ENCODE data around the gene KRTAP1-3. TPM values are rescaled to one million over a fixed set of nuclear protein-coding genes. Genes with fewer than 3 reads are reported as not detected.

KRTAP1-3 gene
- polyA plus RNA-seq, 2 of the 4 experiments (the other 2 are of a cell fraction) = not detected

GRCh38 chr17:40984226-40984625 is 50.4 kb downstream of the KRTAP1-3 start, which contains the start of gene KRT40:
KRT40 (minus strand) TSS chr17:40984326; CDS start chr17:40984273, 53 bp downstream.
- H3K9me3 ChIP-seq = no peaks in the 10 kb centered on the region
- DNase-seq (ENCODE audit: low read depth in 1 of 2, low spot score in 1 of 2) (no peak), FAIRE-seq (no peak), ATAC-seq (no peak)
- TF ChIP-seq SMC3 (IDR thresholded peaks at IDR 0.05) = no peak
- no peak for TF ChIP-seq HDAC2 (IDR thresholded peaks at IDR 0.05)
- TF ChIP-seq HOXA7 (CRISPR knock-in tag; IDR thresholded peaks at IDR 0.05) = no peak
- TF ChIP-seq HOXB13 (CRISPR knock-in tag; IDR thresholded peaks at IDR 0.05; ENCODE audit: low read depth) = no peak
- TF ChIP-seq HES2 (IDR thresholded peaks at IDR 0.05) = no peak
- no peak for TF ChIP-seq MAX (IDR thresholded peaks at IDR 0.05)
- no peak for TF ChIP-seq E2F6 (IDR thresholded peaks at IDR 0.05; ENCODE audit: borderline replicate concordance, low read depth)
- TF ChIP-seq RARB (CRISPR knock-in tag; IDR thresholded peaks at IDR 0.05) = no peak
- no peak for TF ChIP-seq NFE2L2 (conservative IDR thresholded peaks at IDR 0.05; ENCODE audit: low read length)
- no peak for TF ChIP-seq GATA3 (IDR thresholded peaks at IDR 0.05; ENCODE audit: borderline replicate concordance)
- no peak for TF ChIP-seq TFCP2L1 (CRISPR knock-in tag; IDR thresholded peaks at IDR 0.05)
- no peak for TF ChIP-seq ZFP36 (IDR thresholded peaks at IDR 0.05; ENCODE audit: borderline replicate concordance, partially characterized antibody)
- no peak within 1 kb of the TSS for H3K4me3 ChIP-seq
- ChIA-PET POLR2A (no interaction called here), CTCF (interaction anchor here (0.8 to 2.5 kb wide), 4 partner anchors 8 to 664 kb away, joined by 4 to 8 read pairs (median 4); no protein-coding TSS in a partner anchor)
- H3K4me2 ChIP-seq = no peak within 1 kb of the TSS
- no peaks in the 10 kb centered on the region for H3K4me1 ChIP-seq
- no peak within 1 kb of the TSS for H3K27ac ChIP-seq
- 46% methylated on average over 3 of the region's 3 CpGs for WGBS (ENCODE audit: missing lambda C conversion rate)

Small RNA genes within 50 kb of the gene (small RNA-seq; reads per million reads assigned to genes)
- 0 reads per million in 6 experiments for gene KRTAP3-4P

Other genes starting within 250 kb of the KRTAP1-3 start
Only the 30 nearest of the 37 such genes appear.
- gene KRT12, start 167.7 kb downstream of the KRTAP1-3 start, polyA plus RNA-seq (2011; rRNA removed) = not detected in 2 replicates
- gene KRT12, start 167.7 kb downstream of the KRTAP1-3 start, polyA plus RNA-seq (2017; fragmentation: RNase III; extraction: RNeasy Plus Mini Kit Qiagen cat#74134 plus additional on column Dnase treatment) = not detected in 3 replicates
- gene KRT20, start 149.6 kb downstream of the KRTAP1-3 start, polyA plus RNA-seq (2011; rRNA removed) = 0.28 and 0.34 TPM in 2 replicates
- not detected in 3 replicates for gene KRT20, start 149.6 kb downstream of the KRTAP1-3 start, polyA plus RNA-seq (2017; fragmentation: RNase III; extraction: RNeasy Plus Mini Kit Qiagen cat#74134 plus additional on column Dnase treatment)
- gene KRT23, start 97.2 kb downstream of the KRTAP1-3 start, polyA plus RNA-seq (2011; rRNA removed) = not detected in 2 replicates
- not detected in 3 replicates for gene KRT23, start 97.2 kb downstream of the KRTAP1-3 start, polyA plus RNA-seq (2017; fragmentation: RNase III; extraction: RNeasy Plus Mini Kit Qiagen cat#74134 plus additional on column Dnase treatment)
- not detected in 2 replicates for gene KRT39, start 67.9 kb downstream of the KRTAP1-3 start, polyA plus RNA-seq (2011; rRNA removed)
- not detected in 3 replicates for gene KRT39, start 67.9 kb downstream of the KRTAP1-3 start, polyA plus RNA-seq (2017; fragmentation: RNase III; extraction: RNeasy Plus Mini Kit Qiagen cat#74134 plus additional on column Dnase treatment)
- not detected in 2 replicates for gene KRT40, start 50.5 kb downstream of the KRTAP1-3 start, polyA plus RNA-seq (2011; rRNA removed)
- not detected in 3 replicates for gene KRT40, start 50.5 kb downstream of the KRTAP1-3 start, polyA plus RNA-seq (2017; fragmentation: RNase III; extraction: RNeasy Plus Mini Kit Qiagen cat#74134 plus additional on column Dnase treatment)
- not detected in 2 replicates for gene KRTAP3-3, start 40.7 kb downstream of the KRTAP1-3 start, polyA plus RNA-seq (2011; rRNA removed)
- not detected in 3 replicates for gene KRTAP3-3, start 40.7 kb downstream of the KRTAP1-3 start, polyA plus RNA-seq (2017; fragmentation: RNase III; extraction: RNeasy Plus Mini Kit Qiagen cat#74134 plus additional on column Dnase treatment)
- not detected in 2 replicates for gene KRTAP3-2, start 35.0 kb downstream of the KRTAP1-3 start, polyA plus RNA-seq (2011; rRNA removed)
- gene KRTAP3-2, start 35.0 kb downstream of the KRTAP1-3 start, polyA plus RNA-seq (2017; fragmentation: RNase III; extraction: RNeasy Plus Mini Kit Qiagen cat#74134 plus additional on column Dnase treatment) = not detected in 3 replicates
- not detected in 2 replicates for gene KRTAP3-1, start 25.7 kb downstream of the KRTAP1-3 start, polyA plus RNA-seq (2011; rRNA removed)
- not detected in 3 replicates for gene KRTAP3-1, start 25.7 kb downstream of the KRTAP1-3 start, polyA plus RNA-seq (2017; fragmentation: RNase III; extraction: RNeasy Plus Mini Kit Qiagen cat#74134 plus additional on column Dnase treatment)
- gene KRTAP1-5, start 7.7 kb downstream of the KRTAP1-3 start, polyA plus RNA-seq (2011; rRNA removed) = not detected in 2 replicates
- gene KRTAP1-5, start 7.7 kb downstream of the KRTAP1-3 start, polyA plus RNA-seq (2017; fragmentation: RNase III; extraction: RNeasy Plus Mini Kit Qiagen cat#74134 plus additional on column Dnase treatment) = not detected in 3 replicates
- gene KRTAP1-4, start 4.7 kb downstream of the KRTAP1-3 start, polyA plus RNA-seq (2011; rRNA removed) = not detected in 2 replicates
- gene KRTAP1-4, start 4.7 kb downstream of the KRTAP1-3 start, polyA plus RNA-seq (2017; fragmentation: RNase III; extraction: RNeasy Plus Mini Kit Qiagen cat#74134 plus additional on column Dnase treatment) = not detected in 3 replicates
- gene KRTAP1-1, start 6.6 kb upstream of the KRTAP1-3 start, polyA plus RNA-seq (2011; rRNA removed) = not detected in 2 replicates
- gene KRTAP1-1, start 6.6 kb upstream of the KRTAP1-3 start, polyA plus RNA-seq (2017; fragmentation: RNase III; extraction: RNeasy Plus Mini Kit Qiagen cat#74134 plus additional on column Dnase treatment) = not detected in 3 replicates
- gene KRTAP2-1, start 12.4 kb upstream of the KRTAP1-3 start, polyA plus RNA-seq (2011; rRNA removed) = not detected in 2 replicates
- gene KRTAP2-1, start 12.4 kb upstream of the KRTAP1-3 start, polyA plus RNA-seq (2017; fragmentation: RNase III; extraction: RNeasy Plus Mini Kit Qiagen cat#74134 plus additional on column Dnase treatment) = not detected in 3 replicates
- gene KRTAP2-2, start 20.4 kb upstream of the KRTAP1-3 start, polyA plus RNA-seq (2011; rRNA removed) = not detected in 2 replicates
- not detected in 3 replicates for gene KRTAP2-2, start 20.4 kb upstream of the KRTAP1-3 start, polyA plus RNA-seq (2017; fragmentation: RNase III; extraction: RNeasy Plus Mini Kit Qiagen cat#74134 plus additional on column Dnase treatment)
- gene KRTAP2-3, start 25.2 kb upstream of the KRTAP1-3 start, polyA plus RNA-seq (2011; rRNA removed) = not detected in 2 replicates
- 0.10 TPM in 1 of 3 replicates, not detected in the others for gene KRTAP2-3, start 25.2 kb upstream of the KRTAP1-3 start, polyA plus RNA-seq (2017; fragmentation: RNase III; extraction: RNeasy Plus Mini Kit Qiagen cat#74134 plus additional on column Dnase treatment)
- gene KRTAP2-4, start 31.0 kb upstream of the KRTAP1-3 start, polyA plus RNA-seq (2011; rRNA removed) = not detected in 2 replicates
- not detected in 3 replicates for gene KRTAP2-4, start 31.0 kb upstream of the KRTAP1-3 start, polyA plus RNA-seq (2017; fragmentation: RNase III; extraction: RNeasy Plus Mini Kit Qiagen cat#74134 plus additional on column Dnase treatment)
- gene KRTAP4-7, start 49.3 kb upstream of the KRTAP1-3 start, polyA plus RNA-seq (2011; rRNA removed) = not detected in 2 replicates
- not detected in 3 replicates for gene KRTAP4-7, start 49.3 kb upstream of the KRTAP1-3 start, polyA plus RNA-seq (2017; fragmentation: RNase III; extraction: RNeasy Plus Mini Kit Qiagen cat#74134 plus additional on column Dnase treatment)
- not detected in 2 replicates for gene KRTAP4-8, start 63.3 kb upstream of the KRTAP1-3 start, polyA plus RNA-seq (2011; rRNA removed)
- not detected in 3 replicates for gene KRTAP4-8, start 63.3 kb upstream of the KRTAP1-3 start, polyA plus RNA-seq (2017; fragmentation: RNase III; extraction: RNeasy Plus Mini Kit Qiagen cat#74134 plus additional on column Dnase treatment)
- gene KRTAP4-16, start 67.3 kb upstream of the KRTAP1-3 start, polyA plus RNA-seq (2011; rRNA removed) = not detected in 2 replicates
- not detected in 3 replicates for gene KRTAP4-16, start 67.3 kb upstream of the KRTAP1-3 start, polyA plus RNA-seq (2017; fragmentation: RNase III; extraction: RNeasy Plus Mini Kit Qiagen cat#74134 plus additional on column Dnase treatment)
- gene KRTAP4-9, start 70.5 kb upstream of the KRTAP1-3 start, polyA plus RNA-seq (2011; rRNA removed) = not detected in 2 replicates
- gene KRTAP4-9, start 70.5 kb upstream of the KRTAP1-3 start, polyA plus RNA-seq (2017; fragmentation: RNase III; extraction: RNeasy Plus Mini Kit Qiagen cat#74134 plus additional on column Dnase treatment) = not detected in 3 replicates
- not detected in 2 replicates for gene KRTAP4-11, start 83.5 kb upstream of the KRTAP1-3 start, polyA plus RNA-seq (2011; rRNA removed)
- not detected in 3 replicates for gene KRTAP4-11, start 83.5 kb upstream of the KRTAP1-3 start, polyA plus RNA-seq (2017; fragmentation: RNase III; extraction: RNeasy Plus Mini Kit Qiagen cat#74134 plus additional on column Dnase treatment)
- not detected in 2 replicates for gene KRTAP4-12, start 89.3 kb upstream of the KRTAP1-3 start, polyA plus RNA-seq (2011; rRNA removed)
- gene KRTAP4-12, start 89.3 kb upstream of the KRTAP1-3 start, polyA plus RNA-seq (2017; fragmentation: RNase III; extraction: RNeasy Plus Mini Kit Qiagen cat#74134 plus additional on column Dnase treatment) = not detected in 3 replicates
- gene KRTAP4-6, start 105.7 kb upstream of the KRTAP1-3 start, polyA plus RNA-seq (2011; rRNA removed) = not detected in 2 replicates
- not detected in 3 replicates for gene KRTAP4-6, start 105.7 kb upstream of the KRTAP1-3 start, polyA plus RNA-seq (2017; fragmentation: RNase III; extraction: RNeasy Plus Mini Kit Qiagen cat#74134 plus additional on column Dnase treatment)
- gene KRTAP4-5, start 115.0 kb upstream of the KRTAP1-3 start, polyA plus RNA-seq (2011; rRNA removed) = not detected in 2 replicates
- not detected in 3 replicates for gene KRTAP4-5, start 115.0 kb upstream of the KRTAP1-3 start, polyA plus RNA-seq (2017; fragmentation: RNase III; extraction: RNeasy Plus Mini Kit Qiagen cat#74134 plus additional on column Dnase treatment)
- not detected in 2 replicates for gene KRTAP4-4, start 125.9 kb upstream of the KRTAP1-3 start, polyA plus RNA-seq (2011; rRNA removed)
- gene KRTAP4-4, start 125.9 kb upstream of the KRTAP1-3 start, polyA plus RNA-seq (2017; fragmentation: RNase III; extraction: RNeasy Plus Mini Kit Qiagen cat#74134 plus additional on column Dnase treatment) = not detected in 3 replicates
- not detected in 2 replicates for gene KRTAP4-3, start 133.3 kb upstream of the KRTAP1-3 start, polyA plus RNA-seq (2011; rRNA removed)
- gene KRTAP4-3, start 133.3 kb upstream of the KRTAP1-3 start, polyA plus RNA-seq (2017; fragmentation: RNase III; extraction: RNeasy Plus Mini Kit Qiagen cat#74134 plus additional on column Dnase treatment) = not detected in 3 replicates
- gene KRTAP4-2, start 143.3 kb upstream of the KRTAP1-3 start, polyA plus RNA-seq (2011; rRNA removed) = not detected in 2 replicates
- not detected in 3 replicates for gene KRTAP4-2, start 143.3 kb upstream of the KRTAP1-3 start, polyA plus RNA-seq (2017; fragmentation: RNase III; extraction: RNeasy Plus Mini Kit Qiagen cat#74134 plus additional on column Dnase treatment)
- 0.32 TPM in 2 replicates for gene KRTAP4-1, start 150.0 kb upstream of the KRTAP1-3 start, polyA plus RNA-seq (2011; rRNA removed)
- gene KRTAP4-1, start 150.0 kb upstream of the KRTAP1-3 start, polyA plus RNA-seq (2017; fragmentation: RNase III; extraction: RNeasy Plus Mini Kit Qiagen cat#74134 plus additional on column Dnase treatment) = 0.12 TPM in 2 of 3 replicates, not detected in the other
- not detected in 2 replicates for gene KRTAP9-1, start 155.0 kb upstream of the KRTAP1-3 start, polyA plus RNA-seq (2011; rRNA removed)
- not detected in 3 replicates for gene KRTAP9-1, start 155.0 kb upstream of the KRTAP1-3 start, polyA plus RNA-seq (2017; fragmentation: RNase III; extraction: RNeasy Plus Mini Kit Qiagen cat#74134 plus additional on column Dnase treatment)
- not detected in 2 replicates for gene KRTAP9-2, start 191.8 kb upstream of the KRTAP1-3 start, polyA plus RNA-seq (2011; rRNA removed)
- gene KRTAP9-2, start 191.8 kb upstream of the KRTAP1-3 start, polyA plus RNA-seq (2017; fragmentation: RNase III; extraction: RNeasy Plus Mini Kit Qiagen cat#74134 plus additional on column Dnase treatment) = not detected in 3 replicates
- not detected in 2 replicates for gene KRTAP9-3, start 197.6 kb upstream of the KRTAP1-3 start, polyA plus RNA-seq (2011; rRNA removed)
- gene KRTAP9-3, start 197.6 kb upstream of the KRTAP1-3 start, polyA plus RNA-seq (2017; fragmentation: RNase III; extraction: RNeasy Plus Mini Kit Qiagen cat#74134 plus additional on column Dnase treatment) = not detected in 3 replicates